Osteoblast (primary cell): Measurements from ENCODE around the gene ELMO1. TPM values are rescaled to one million over a fixed set of nuclear protein-coding genes. Genes with fewer than 3 reads are reported as not detected.

Source experiments
- DNase-seq: peaks from one replicate; pipeline ENCODE4 v3.0.0; 2011; ENCODE audit warnings: low spot score, mixed read lengths; ENCODE audit not compliant: insufficient read length; ENCODE audit errors: missing footprints
- H2AFZ ChIP-seq: 2 replicates; pipeline ENCODE4 v1.6.0; 2011; ENCODE audit warnings: mild to moderate bottlenecking, low read length
- H3K27ac ChIP-seq: 2 replicates; pipeline ENCODE4 v1.5.1; 2011; ENCODE audit warnings: mild to moderate bottlenecking, low read depth, low read length, moderate library complexity
- H3K27me3 ChIP-seq: 2 replicates; pipeline ENCODE4 v1.6.0; 2012; ENCODE audit warnings: mild to moderate bottlenecking, control low read depth, inconsistent platforms, low read length, moderate library complexity; ENCODE audit not compliant: insufficient read depth
- H3K36me3 ChIP-seq: 2 replicates; pipeline ENCODE4 v1.5.1; 2011; ENCODE audit warnings: mild to moderate bottlenecking, low read length, control low read depth, moderate library complexity; ENCODE audit not compliant: insufficient read depth
- H3K4me1 ChIP-seq: 2 replicates; pipeline ENCODE4 v1.5.1; 2011; ENCODE audit warnings: mild to moderate bottlenecking, low read length, control low read depth, moderate library complexity; ENCODE audit not compliant: insufficient read depth
- H3K4me2 ChIP-seq: 2 replicates; pipeline ENCODE4 v1.6.0; 2011; ENCODE audit warnings: mild to moderate bottlenecking, low read length; ENCODE audit not compliant: insufficient read depth
- H3K4me3 ChIP-seq: fragments of 200-600 bp; sonication (generic); 3 replicates; pipeline ENCODE4 v1.5.1; 2012; ENCODE audit warnings: mild to moderate bottlenecking, low read length, inconsistent platforms; ENCODE audit not compliant: insufficient read depth
- H3K79me2 ChIP-seq: 2 replicates; pipeline ENCODE4 v1.6.0; 2012; ENCODE audit warnings: mild to moderate bottlenecking, low read length, control low read depth, inconsistent platforms; ENCODE audit not compliant: insufficient read depth
- H3K9me3 ChIP-seq: 2 replicates; pipeline ENCODE4 v1.5.1; 2011; ENCODE audit warnings: low read depth, low read length, control low read depth
- H4K20me1 ChIP-seq: 2 replicates; pipeline ENCODE4 v1.6.0; 2012; ENCODE audit warnings: mild to moderate bottlenecking, low read length, control low read depth; ENCODE audit not compliant: insufficient read depth
- total RNA-seq: library from RNA; depleted of rRNA; stranded (reverse); fragments of >200 nt; gene quantifications from 2 replicates; pipeline ENCODE4 v1.2.3, GENCODE V29; 2012
- TF ChIP-seq, protein P1 (sequence below): IDR thresholded peaks from 2 replicates; pipeline ENCODE4 v1.5.1; 2011; ENCODE audit warnings: mild to moderate bottlenecking, low read depth, low read length, moderate library complexity; ENCODE audit errors: extremely low read depth

Gene ELMO1
- total RNA-seq, 1 donor, result 2.2 TPM

DNA sequence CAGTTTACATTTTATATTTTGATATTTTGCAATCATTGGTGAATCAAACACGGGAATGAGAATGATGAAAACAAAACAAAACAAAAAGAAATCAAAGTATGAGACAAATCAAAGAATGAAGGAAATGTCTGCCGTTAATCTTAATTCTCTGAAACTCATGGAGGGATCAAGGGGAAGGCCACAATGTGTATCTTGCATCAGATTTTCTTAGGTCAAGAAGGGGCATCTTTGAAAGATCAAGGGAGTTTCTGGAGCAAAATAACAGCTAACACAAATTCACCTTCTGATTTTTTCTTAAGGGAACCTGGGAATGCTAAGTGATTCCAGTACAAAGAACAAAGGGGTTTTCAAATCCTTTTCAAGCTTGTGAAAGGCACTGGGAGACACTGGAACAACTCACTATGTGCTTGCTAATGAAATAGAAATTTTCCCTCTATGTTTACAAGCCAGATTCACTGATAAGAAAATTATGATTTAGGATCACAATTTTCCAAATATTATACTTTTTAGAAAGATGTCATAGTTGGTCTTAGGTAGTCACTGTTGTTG lies 402.1 kb downstream of the ELMO1 start:
- H3K4me1 ChIP-seq, result no peaks in the 10 kb centered on the region
- H3K79me2 ChIP-seq, result no peaks in the 10 kb centered on the region

DNA sequence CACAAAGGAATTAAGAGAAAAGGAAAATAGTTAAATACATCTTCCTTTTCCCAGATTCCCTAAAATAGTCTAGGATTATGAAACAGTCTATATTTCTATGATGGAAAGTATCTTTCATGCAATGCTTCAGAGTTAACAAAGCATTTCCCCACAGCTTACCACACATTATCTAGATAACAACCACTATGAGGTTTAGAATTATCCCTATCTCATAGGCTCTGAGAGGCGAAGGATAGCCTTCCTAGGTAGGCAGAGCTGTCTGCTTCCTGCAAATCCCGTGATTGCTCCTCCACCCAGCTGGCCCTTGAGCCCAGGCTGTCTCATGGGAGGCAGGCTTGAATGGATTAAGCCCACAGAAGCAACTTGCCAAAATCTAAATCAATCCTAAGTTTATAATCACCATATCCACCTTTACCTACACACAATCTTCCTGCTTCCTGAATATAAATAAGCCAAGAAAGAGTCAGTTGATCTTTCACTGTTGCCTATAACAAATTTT lies 402.9 kb downstream of the ELMO1 start:
- Histone ChIP-seq H3K9me3 (no peaks in the 10 kb centered on the region), H3K4me3 (no peak overlapping the region), H3K27me3 (no peaks in the 10 kb centered on the region), H3K4me2 (no peak overlapping the region), H3K79me2 (no peaks in the 10 kb centered on the region), H3K36me3 (no peaks in the 10 kb centered on the region), H3K27ac (no peak overlapping the region), H4K20me1 (no peaks in the 10 kb centered on the region), H2AFZ (no peak overlapping the region), H3K4me1 (no peaks in the 10 kb centered on the region)
- peak; percentile 52 for DNase-seq
- TF ChIP-seq, protein P1, sequence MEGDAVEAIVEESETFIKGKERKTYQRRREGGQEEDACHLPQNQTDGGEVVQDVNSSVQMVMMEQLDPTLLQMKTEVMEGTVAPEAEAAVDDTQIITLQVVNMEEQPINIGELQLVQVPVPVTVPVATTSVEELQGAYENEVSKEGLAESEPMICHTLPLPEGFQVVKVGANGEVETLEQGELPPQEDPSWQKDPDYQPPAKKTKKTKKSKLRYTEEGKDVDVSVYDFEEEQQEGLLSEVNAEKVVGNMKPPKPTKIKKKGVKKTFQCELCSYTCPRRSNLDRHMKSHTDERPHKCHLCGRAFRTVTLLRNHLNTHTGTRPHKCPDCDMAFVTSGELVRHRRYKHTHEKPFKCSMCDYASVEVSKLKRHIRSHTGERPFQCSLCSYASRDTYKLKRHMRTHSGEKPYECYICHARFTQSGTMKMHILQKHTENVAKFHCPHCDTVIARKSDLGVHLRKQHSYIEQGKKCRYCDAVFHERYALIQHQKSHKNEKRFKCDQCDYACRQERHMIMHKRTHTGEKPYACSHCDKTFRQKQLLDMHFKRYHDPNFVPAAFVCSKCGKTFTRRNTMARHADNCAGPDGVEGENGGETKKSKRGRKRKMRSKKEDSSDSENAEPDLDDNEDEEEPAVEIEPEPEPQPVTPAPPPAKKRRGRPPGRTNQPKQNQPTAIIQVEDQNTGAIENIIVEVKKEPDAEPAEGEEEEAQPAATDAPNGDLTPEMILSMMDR, result no peak

More for the DNA sequence above, 402.1 kb downstream of the ELMO1 start:
- Histone ChIP-seq H2AFZ (peak overlapping the region; percentile 37), H3K27ac (no peak overlapping the region), H3K4me2 (no peak overlapping the region), H3K36me3 (no peaks in the 10 kb centered on the region), H4K20me1 (no peaks in the 10 kb centered on the region), H3K4me3 (no peak overlapping the region), H3K27me3 (no peaks in the 10 kb centered on the region), H3K9me3 (no peaks in the 10 kb centered on the region)
- peak; percentile 11 for DNase-seq
- TF ChIP-seq, protein P1, result no peak

DNA sequence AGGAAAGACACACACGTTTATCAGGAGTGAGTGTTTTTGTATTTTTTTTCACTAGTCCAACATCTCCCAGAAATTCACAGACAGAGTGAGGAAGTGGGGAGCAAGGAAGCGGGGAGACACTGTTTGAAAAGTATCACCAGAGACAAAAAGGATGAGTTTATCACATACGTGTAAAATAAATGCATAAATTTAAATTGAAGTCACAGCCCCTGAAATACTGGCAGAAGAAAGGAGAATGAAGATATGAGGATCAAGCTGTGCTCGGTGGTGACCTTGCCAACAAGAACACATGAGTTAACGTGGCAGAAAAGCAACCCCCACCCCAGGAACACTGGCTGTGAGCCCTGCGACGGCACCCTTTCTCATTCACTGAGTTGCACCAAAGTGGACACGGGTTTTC lies 407.2 kb downstream of the ELMO1 start:
- H3K36me3 ChIP-seq, result no peaks in the 10 kb centered on the region
- no peak overlapping the region for H3K4me3 ChIP-seq
- H4K20me1 ChIP-seq, result no peaks in the 10 kb centered on the region
- peak; percentile 54 for DNase-seq
- no peaks in the 10 kb centered on the region for H3K27me3 ChIP-seq
- H2AFZ ChIP-seq, result no peak overlapping the region
- no peaks in the 10 kb centered on the region for H3K4me1 ChIP-seq
- H3K79me2 ChIP-seq, result no peaks in the 10 kb centered on the region
- H3K4me2 ChIP-seq, result no peak overlapping the region
- TF ChIP-seq, protein P1, result no peak
- H3K27ac ChIP-seq, result no peak overlapping the region
- no peaks in the 10 kb centered on the region for H3K9me3 ChIP-seq

DNA sequence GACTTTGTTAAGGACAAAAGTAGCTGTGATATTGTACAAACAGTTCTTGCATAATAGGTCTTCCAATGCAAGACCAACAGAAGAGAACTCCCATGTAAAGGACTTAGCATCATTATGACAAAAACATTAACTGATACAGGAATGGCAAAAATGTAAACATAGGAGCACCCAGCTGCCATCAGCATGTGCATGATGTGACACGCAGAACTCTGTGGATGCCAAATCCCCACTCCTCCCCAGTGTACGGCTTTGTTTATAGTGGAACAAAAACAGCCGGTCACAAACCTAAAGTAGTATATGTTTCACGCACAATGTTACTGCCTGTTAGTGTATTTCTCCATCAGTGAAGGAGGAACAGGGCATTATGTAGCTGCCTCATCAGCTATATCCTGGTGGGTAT lies 408.3 kb downstream of the ELMO1 start:
- no peaks in the 10 kb centered on the region for H4K20me1 ChIP-seq
- no peaks in the 10 kb centered on the region for H3K36me3 ChIP-seq
- no peaks in the 10 kb centered on the region for H3K9me3 ChIP-seq
- DNase-seq, result no peak
- no peak overlapping the region for H3K4me2 ChIP-seq
- no peak overlapping the region for H3K4me3 ChIP-seq
- H3K27me3 ChIP-seq, result no peaks in the 10 kb centered on the region
- no peaks in the 10 kb centered on the region for H3K4me1 ChIP-seq
- no peak overlapping the region for H2AFZ ChIP-seq
- no peaks in the 10 kb centered on the region for H3K79me2 ChIP-seq
- TF ChIP-seq, protein P1, result no peak
- H3K27ac ChIP-seq, result no peak overlapping the region
